ENCODE results near the gene CASS4.

GRCh38 chr20:56403465-56403864 lies 8.6 kb upstream of the CASS4 start:
- TF ChIP-seq CTCF (IDR thresholded peaks at IDR 0.05; ENCODE audit: low read depth, low read length, missing input control) (no peak), RAD21 (IDR thresholded peaks at IDR 0.05) (no peak)
